ENCODE results near the gene EEA1. TPM values are rescaled to one million over a fixed set of nuclear protein-coding genes. Genes with fewer than 3 reads are reported as not detected.

EEA1 gene
- total RNA-seq, 1 experiment from 2014 or later = 35.7 TPM

GRCh38 chr12:92785563-92785950 is 143.5 kb downstream of the EEA1 start:
- BruUV-seq (replicated peaks) = no TSS peak
- ChIA-PET POLR2A (ENCODE audit: low non-redundant PET) (no interaction called here), CTCF (interaction anchor here (0.6 to 1.1 kb wide), 3 partner anchors 141 to 1316 kb away, joined by 3 to 6 read pairs (median 3); no protein-coding TSS in a partner anchor)

GRCh38 chr12:92784797-92785562 is 144.1 kb downstream of the EEA1 start:
- H3K27me3 ChIP-seq (replicated peaks; ENCODE audit: insufficient read depth, low read depth, low read length, poor library complexity) = no peaks in the 10 kb centered on the region
- DNase-seq (ENCODE audit: low spot score) = peak; percentile 88
- H3K4me3 ChIP-seq (ENCODE audit: low read depth, low read length, poor library complexity, severe bottlenecking) = no peak overlapping the region
- H3K36me3 ChIP-seq (ENCODE audit: insufficient read depth, low read length, poor library complexity, severe bottlenecking) = peaks cover 9% of the 10 kb centered on the region
- CTCF ChIA-PET = interaction anchor here (0.6 to 1.1 kb wide), 4 partner anchors 142 to 1935 kb away, joined by 3 to 6 read pairs (median 4); no protein-coding TSS in a partner anchor
- TF ChIP-seq CTCF (conservative IDR thresholded peaks at IDR 0.05; ENCODE audit: low read depth, low read length) (peak; percentile 67), EZH2 (IDR thresholded peaks at IDR 0.05; ENCODE audit: borderline replicate concordance, low read depth, low read length, poor library complexity, severe bottlenecking) (no peak)
- intact Hi-C loops (cut with micrococcal nuclease; ENCODE audit: unreplicated experiment) = loop anchor here (5.0 kb wide), 4 partner anchors 142 to 1317 kb away; partner anchors contain the start of gene EEA1
- POLR2A ChIA-PET (ENCODE audit: low non-redundant PET) = no interaction called here
- no peak overlapping the region for H3K27ac ChIP-seq (ENCODE audit: low read depth, low read length, poor library complexity, severe bottlenecking)
- no TSS peak for BruUV-seq (replicated peaks)
- no peaks in the 10 kb centered on the region for H3K9me3 ChIP-seq (ENCODE audit: low read depth, low read length, poor library complexity, severe bottlenecking)
- no peaks in the 10 kb centered on the region for H3K4me1 ChIP-seq (ENCODE audit: insufficient read depth, low read length, poor library complexity, severe bottlenecking)

More at GRCh38 chr12:92785563-92785950, 143.5 kb downstream of the EEA1 start:
- no peak for DNase-seq (ENCODE audit: low spot score)
- TF ChIP-seq EZH2 (IDR thresholded peaks at IDR 0.05; ENCODE audit: borderline replicate concordance, low read depth, low read length, poor library complexity, severe bottlenecking) (no peak), CTCF (conservative IDR thresholded peaks at IDR 0.05; ENCODE audit: low read depth, low read length) (no peak)
- Histone ChIP-seq H3K4me3 (ENCODE audit: low read depth, low read length, poor library complexity, severe bottlenecking) (no peak overlapping the region), H3K27me3 (replicated peaks; ENCODE audit: insufficient read depth, low read depth, low read length, poor library complexity) (no peaks in the 10 kb centered on the region), H3K36me3 (ENCODE audit: insufficient read depth, low read length, poor library complexity, severe bottlenecking) (peaks cover 8% of the 10 kb centered on the region), H3K27ac (ENCODE audit: low read depth, low read length, poor library complexity, severe bottlenecking) (no peak overlapping the region), H3K9me3 (ENCODE audit: low read depth, low read length, poor library complexity, severe bottlenecking) (no peaks in the 10 kb centered on the region), H3K4me1 (ENCODE audit: insufficient read depth, low read length, poor library complexity, severe bottlenecking) (no peaks in the 10 kb centered on the region)
- intact Hi-C loops (cut with micrococcal nuclease; ENCODE audit: unreplicated experiment) = loop anchor here (5.0 kb wide), 4 partner anchors 142 to 1317 kb away; partner anchors contain the start of gene EEA1

- TF ChIP-seq EZH2 (IDR thresholded peaks at IDR 0.05; ENCODE audit: borderline replicate concordance, low read depth, low read length, poor library complexity, severe bottlenecking) = no peak
- no peaks in the 10 kb centered on the region for H3K27me3 ChIP-seq (replicated peaks; ENCODE audit: insufficient read depth, low read depth, low read length, poor library complexity)
- ChIA-PET CTCF (interaction anchor here (0.6 kb wide), 1 partner anchor 1936 kb away, joined by 4 read pairs; no protein-coding TSS in a partner anchor), POLR2A (ENCODE audit: low non-redundant PET) (no interaction called here)
- no peaks in the 10 kb centered on the region for H3K4me1 ChIP-seq (ENCODE audit: insufficient read depth, low read length, poor library complexity, severe bottlenecking)
- peaks cover 13% of the 10 kb centered on the region for H3K36me3 ChIP-seq (ENCODE audit: insufficient read depth, low read length, poor library complexity, severe bottlenecking)
- no peak overlapping the region for H3K4me3 ChIP-seq (ENCODE audit: low read depth, low read length, poor library complexity, severe bottlenecking)
- intact Hi-C loops (cut with micrococcal nuclease; ENCODE audit: unreplicated experiment) = no loop called here
- no peak for DNase-seq (ENCODE audit: low spot score)
- no TSS peak for BruUV-seq (replicated peaks)
- no peaks in the 10 kb centered on the region for H3K9me3 ChIP-seq (ENCODE audit: low read depth, low read length, poor library complexity, severe bottlenecking)
- no peak overlapping the region for H3K27ac ChIP-seq (ENCODE audit: low read depth, low read length, poor library complexity, severe bottlenecking)
These were observed 144.7 kb downstream of the EEA1 start for GRCh38 chr12:92784356-92784755.

Data from A673 (cell line).